Neural progenitor cell (in vitro differentiated cells): ENCODE data around the gene TFCP2L1. TPM values are rescaled to one million over a fixed set of nuclear protein-coding genes. Genes with fewer than 3 reads are reported as not detected.

ENCODE experiments used
- DNase-seq: peaks from one replicate; pipeline ENCODE4 v3.0.0-alpha.2; 2016; ENCODE audit warnings: low spot score
- H2AFZ ChIP-seq: fragments of 200-600 bp; sonication (generic); replicated peaks from 2 replicates; pipeline ENCODE4 v1.6.1; 2016; ENCODE audit warnings: antibody characterized with exemption
- H3F3A ChIP-seq: fragments of 200-600 bp; sonication (generic); 2 replicates; pipeline ENCODE4 v1.6.1; 2016; ENCODE audit warnings: antibody characterized with exemption, low read depth
- H3K27ac ChIP-seq: fragments of 200-600 bp; sonication (generic); 2 replicates; pipeline ENCODE4 v1.5.1; 2016; ENCODE audit warnings: mild to moderate bottlenecking
- H3K27me3 ChIP-seq: fragments of 200-600 bp; sonication (generic); 2 replicates; pipeline ENCODE4 v1.6.1; 2016; ENCODE audit warnings: mild to moderate bottlenecking, moderate library complexity
- H3K36me3 ChIP-seq: fragments of 200-600 bp; sonication (generic); 2 replicates; pipeline ENCODE4 v1.5.1; 2016
- H3K4me1 ChIP-seq: fragments of 200-600 bp; sonication (generic); 2 replicates; pipeline ENCODE4 v1.6.1; 2016; ENCODE audit warnings: mixed run types
- H3K4me2 ChIP-seq: fragments of 200-600 bp; sonication (generic); 2 replicates; pipeline ENCODE4 v1.6.1; 2016
- H3K4me3 ChIP-seq: fragments of 200-600 bp; sonication (generic); 2 replicates; pipeline ENCODE4 v1.5.1; 2016
- H3K79me2 ChIP-seq: fragments of 200-600 bp; sonication (generic); 2 replicates; pipeline ENCODE4 v1.6.1; 2016; ENCODE audit warnings: low read depth
- H3K9ac ChIP-seq: fragments of 200-600 bp; sonication (generic); 2 replicates; pipeline ENCODE4 v1.6.1; 2016
- H3K9me3 ChIP-seq: fragments of 200-600 bp; sonication (generic); 2 replicates; pipeline ENCODE4 v1.5.1; 2016; ENCODE audit warnings: low read depth
- H4K20me1 ChIP-seq: fragments of 200-600 bp; sonication (generic); 2 replicates; pipeline ENCODE4 v1.6.1; 2016; ENCODE audit warnings: low read depth
- H3K27ac Mint-ChIP-seq: 3 replicates; pipeline ENCODE4 v1.8.0; 2021; ENCODE audit warnings: mixed read lengths
- H3K27me3 Mint-ChIP-seq: 2 replicates; pipeline ENCODE4 v1.8.0; 2022; ENCODE audit warnings: low read depth, mild to moderate bottlenecking, inconsistent platforms, moderate library complexity, mixed read lengths; ENCODE audit not compliant: insufficient read depth
- H3K36me3 Mint-ChIP-seq: 3 replicates; pipeline ENCODE4 v1.8.0; 2021; ENCODE audit warnings: mixed read lengths
- H3K4me1 Mint-ChIP-seq: 3 replicates; pipeline ENCODE4 v1.8.0; 2021; ENCODE audit warnings: mixed read lengths
- H3K4me3 Mint-ChIP-seq: 3 replicates; pipeline ENCODE4 v1.8.0; 2021; ENCODE audit warnings: mild to moderate bottlenecking, moderate library complexity, mixed read lengths
- H3K9me3 Mint-ChIP-seq: 3 replicates; pipeline ENCODE4 v1.8.0; 2020; ENCODE audit warnings: mixed read lengths
- EZH2 ChIP-seq: fragments of 200-600 bp; sonication (generic); IDR thresholded peaks from 2 replicates; pipeline ENCODE4 v1.6.1; 2017; ENCODE audit warnings: antibody characterized with exemption, mild to moderate bottlenecking, moderate library complexity
- EZH2phosphoT487 ChIP-seq: fragments of 200-600 bp; sonication (generic); IDR thresholded peaks from 2 replicates; pipeline ENCODE4 v1.6.1; 2017; ENCODE audit warnings: antibody characterized with exemption
- total RNA-seq: library from RNA; depleted of rRNA; stranded (reverse); fragments of >200 nt; gene quantifications from 2 replicates; pipeline ENCODE4 v1.2.3, GENCODE V29; 2015; ENCODE audit warnings: low replicate concordance
- TF ChIP-seq, protein P1 (sequence below): fragments of 200-600 bp; sonication (generic); IDR thresholded peaks from 2 replicates; pipeline ENCODE4 v1.5.1; 2017; ENCODE audit warnings: antibody characterized with exemption, mild to moderate bottlenecking

Gene TFCP2L1
- total RNA-seq, 1 donor from 2014 or later: 0.04 TPM

DNA sequence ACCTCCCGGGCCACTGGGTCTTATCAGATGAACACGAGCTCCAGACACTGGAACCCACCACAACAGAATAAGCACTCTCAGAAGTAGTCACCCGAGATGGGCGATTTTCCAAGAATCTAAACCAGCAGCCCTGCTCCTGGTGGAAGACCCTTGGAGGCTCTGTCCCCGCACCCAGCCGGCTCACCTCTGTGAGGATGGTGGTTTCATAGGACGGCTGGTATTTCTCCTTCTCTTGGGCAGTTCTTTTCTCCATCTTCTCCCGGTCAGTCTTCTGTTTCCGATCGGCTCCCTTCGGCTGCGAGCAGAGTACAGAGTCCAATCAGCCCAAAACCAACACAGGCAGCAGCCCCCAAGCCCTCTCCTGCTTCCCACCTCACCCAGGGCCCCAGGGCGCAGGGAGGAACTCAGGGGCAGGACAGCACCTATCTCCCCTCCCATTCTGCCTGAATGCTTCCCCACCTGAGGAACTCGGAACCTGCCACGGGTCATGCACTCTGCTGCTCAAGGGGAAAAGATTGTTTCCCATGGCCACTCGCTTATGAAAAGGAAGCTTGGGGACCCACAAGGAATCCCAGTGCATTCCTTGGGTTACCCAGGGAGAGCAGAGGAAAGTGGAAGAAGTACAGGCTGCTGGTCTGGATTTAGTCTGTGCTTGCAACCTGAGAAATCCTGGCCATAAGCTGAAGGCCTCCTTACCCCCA is 42.7 kb downstream of the TFCP2L1 start:
- H3K27ac ChIP-seq: no peak overlapping the region
- H3K4me3 ChIP-seq: no peak overlapping the region
- H3F3A ChIP-seq: no peaks in the 10 kb centered on the region
- H3K4me1 Mint-ChIP-seq: peaks cover 10% of the 10 kb centered on the region
- H2AFZ ChIP-seq: no peak overlapping the region
- H3K4me1 ChIP-seq: no peaks in the 10 kb centered on the region
- H3K79me2 ChIP-seq: no peaks in the 10 kb centered on the region
- H3K9me3 Mint-ChIP-seq: no peaks in the 10 kb centered on the region
- no peaks in the 10 kb centered on the region for H3K36me3 ChIP-seq
- no peaks in the 10 kb centered on the region for H4K20me1 ChIP-seq
- no peak overlapping the region for H3K9ac ChIP-seq
- TF ChIP-seq EZH2phosphoT487 (no peak), EZH2 (no peak)
- no peak overlapping the region for H3K4me3 Mint-ChIP-seq
- H3K9me3 ChIP-seq: no peaks in the 10 kb centered on the region
- H3K36me3 Mint-ChIP-seq: no peaks in the 10 kb centered on the region
- H3K27ac Mint-ChIP-seq: peak overlapping the region; percentile 37
- H3K27me3 Mint-ChIP-seq: peaks cover 9% of the 10 kb centered on the region
- no peak overlapping the region for H3K4me2 ChIP-seq
- H3K27me3 ChIP-seq: no peaks in the 10 kb centered on the region
- DNase-seq: no peak

DNA sequence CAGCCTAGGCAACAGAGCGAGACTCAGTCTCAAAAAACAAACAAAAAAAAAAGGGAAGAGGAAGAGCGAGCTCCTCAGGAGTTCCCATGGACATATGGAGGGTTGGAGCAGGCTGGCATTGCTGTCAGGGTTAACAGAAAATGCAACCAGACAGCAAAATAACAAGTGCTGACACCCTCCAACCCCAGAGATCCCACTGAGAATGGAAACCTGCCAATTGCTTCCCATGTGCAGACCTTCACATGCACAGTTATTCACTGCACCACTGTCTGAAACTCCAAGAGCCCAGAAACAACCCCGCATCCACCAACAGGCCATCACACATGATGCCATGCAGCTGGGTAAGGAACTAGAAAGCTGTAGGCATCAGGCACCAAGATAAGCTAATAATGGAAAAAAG is 43.5 kb downstream of the TFCP2L1 start:
- no peaks in the 10 kb centered on the region for H3K9me3 Mint-ChIP-seq
- no peak overlapping the region for H3K9ac ChIP-seq
- no peak overlapping the region for H2AFZ ChIP-seq
- H3K4me1 Mint-ChIP-seq: peaks cover 10% of the 10 kb centered on the region
- no peak overlapping the region for H3K27ac Mint-ChIP-seq
- H3K36me3 ChIP-seq: no peaks in the 10 kb centered on the region
- DNase-seq: no peak
- no peak overlapping the region for H3K4me3 Mint-ChIP-seq
- H3K27me3 ChIP-seq: no peaks in the 10 kb centered on the region
- TF ChIP-seq EZH2phosphoT487: no peak
- TF ChIP-seq EZH2: no peak
- TF ChIP-seq, protein P1, sequence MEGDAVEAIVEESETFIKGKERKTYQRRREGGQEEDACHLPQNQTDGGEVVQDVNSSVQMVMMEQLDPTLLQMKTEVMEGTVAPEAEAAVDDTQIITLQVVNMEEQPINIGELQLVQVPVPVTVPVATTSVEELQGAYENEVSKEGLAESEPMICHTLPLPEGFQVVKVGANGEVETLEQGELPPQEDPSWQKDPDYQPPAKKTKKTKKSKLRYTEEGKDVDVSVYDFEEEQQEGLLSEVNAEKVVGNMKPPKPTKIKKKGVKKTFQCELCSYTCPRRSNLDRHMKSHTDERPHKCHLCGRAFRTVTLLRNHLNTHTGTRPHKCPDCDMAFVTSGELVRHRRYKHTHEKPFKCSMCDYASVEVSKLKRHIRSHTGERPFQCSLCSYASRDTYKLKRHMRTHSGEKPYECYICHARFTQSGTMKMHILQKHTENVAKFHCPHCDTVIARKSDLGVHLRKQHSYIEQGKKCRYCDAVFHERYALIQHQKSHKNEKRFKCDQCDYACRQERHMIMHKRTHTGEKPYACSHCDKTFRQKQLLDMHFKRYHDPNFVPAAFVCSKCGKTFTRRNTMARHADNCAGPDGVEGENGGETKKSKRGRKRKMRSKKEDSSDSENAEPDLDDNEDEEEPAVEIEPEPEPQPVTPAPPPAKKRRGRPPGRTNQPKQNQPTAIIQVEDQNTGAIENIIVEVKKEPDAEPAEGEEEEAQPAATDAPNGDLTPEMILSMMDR: no peak
- no peaks in the 10 kb centered on the region for H3F3A ChIP-seq
- H3K79me2 ChIP-seq: no peaks in the 10 kb centered on the region
- peaks cover 9% of the 10 kb centered on the region for H3K27me3 Mint-ChIP-seq
- no peaks in the 10 kb centered on the region for H3K4me1 ChIP-seq
- H3K9me3 ChIP-seq: no peaks in the 10 kb centered on the region
- no peak overlapping the region for H3K27ac ChIP-seq
- no peaks in the 10 kb centered on the region for H4K20me1 ChIP-seq
- no peak overlapping the region for H3K4me3 ChIP-seq
- H3K4me2 ChIP-seq: no peak overlapping the region
- no peaks in the 10 kb centered on the region for H3K36me3 Mint-ChIP-seq

DNA sequence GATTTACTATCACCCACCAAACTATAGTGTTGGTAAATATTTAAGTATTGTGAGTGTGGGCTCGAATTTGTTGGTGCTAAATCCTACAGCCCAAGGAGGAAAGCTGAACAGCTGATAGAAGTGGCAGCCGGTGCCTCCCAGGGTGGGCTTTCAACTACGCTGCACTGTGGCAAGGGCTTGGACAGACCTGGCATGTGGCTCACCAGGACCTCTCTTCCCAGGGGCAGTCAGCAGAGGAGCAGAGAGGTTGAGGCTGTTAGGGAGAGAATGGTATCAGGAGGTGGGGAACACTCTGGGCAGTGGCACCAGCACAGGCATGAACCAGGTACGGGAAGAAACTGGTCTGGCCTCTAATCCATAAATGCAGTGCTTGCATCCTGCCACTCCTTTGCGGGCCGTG is 44.6 kb downstream of the TFCP2L1 start:
- H3K27ac Mint-ChIP-seq: peak overlapping the region; percentile 30
- Histone ChIP-seq H3K36me3 (no peaks in the 10 kb centered on the region), H3K27me3 (no peaks in the 10 kb centered on the region), H3F3A (no peaks in the 10 kb centered on the region), H3K79me2 (no peaks in the 10 kb centered on the region), H3K4me2 (no peak overlapping the region), H4K20me1 (no peaks in the 10 kb centered on the region), H3K9ac (no peak overlapping the region), H3K4me1 (no peaks in the 10 kb centered on the region), H3K9me3 (no peaks in the 10 kb centered on the region), H2AFZ (no peak overlapping the region), H3K27ac (no peak overlapping the region), H3K4me3 (no peak overlapping the region)
- TF ChIP-seq, protein P1: no peak
- TF ChIP-seq EZH2 (no peak), EZH2phosphoT487 (no peak)
- H3K36me3 Mint-ChIP-seq: no peaks in the 10 kb centered on the region
- H3K4me1 Mint-ChIP-seq: peaks cover 17% of the 10 kb centered on the region
- peak overlapping the region; percentile 12 for H3K4me3 Mint-ChIP-seq
- no peak for DNase-seq
- H3K9me3 Mint-ChIP-seq: no peaks in the 10 kb centered on the region
- peaks cover 9% of the 10 kb centered on the region for H3K27me3 Mint-ChIP-seq

DNA sequence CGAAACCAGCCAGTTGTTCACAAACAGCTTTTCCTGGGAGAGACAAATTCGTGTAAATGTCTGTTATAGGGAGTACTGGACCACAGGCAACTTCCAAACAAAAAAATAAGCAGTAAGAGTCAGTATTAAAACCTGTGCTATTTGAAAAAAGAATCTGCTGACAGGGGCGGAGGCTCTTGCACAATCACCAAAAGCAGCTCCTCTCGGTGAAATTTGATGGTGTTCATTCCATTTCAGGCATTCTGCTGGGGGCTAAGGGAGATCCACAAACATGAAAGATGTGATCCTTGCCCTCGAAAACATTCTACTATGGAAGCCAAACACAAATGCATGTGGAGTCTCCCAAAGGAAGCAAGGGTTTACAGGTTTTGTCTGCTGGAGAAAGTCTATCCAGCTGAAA is 45.0 kb downstream of the TFCP2L1 start:
- Histone ChIP-seq H3K4me3 (no peak overlapping the region), H3F3A (no peaks in the 10 kb centered on the region), H3K79me2 (no peaks in the 10 kb centered on the region), H4K20me1 (no peaks in the 10 kb centered on the region), H3K36me3 (no peaks in the 10 kb centered on the region), H2AFZ (no peak overlapping the region), H3K27ac (no peak overlapping the region), H3K4me1 (no peaks in the 10 kb centered on the region), H3K4me2 (no peak overlapping the region), H3K9ac (no peak overlapping the region), H3K27me3 (no peaks in the 10 kb centered on the region), H3K9me3 (no peaks in the 10 kb centered on the region)
- Mint-ChIP-seq H3K9me3 (no peaks in the 10 kb centered on the region), H3K4me1 (peaks cover 19% of the 10 kb centered on the region), H3K27ac (no peak overlapping the region), H3K4me3 (no peak overlapping the region), H3K36me3 (no peaks in the 10 kb centered on the region), H3K27me3 (peaks cover 9% of the 10 kb centered on the region)
- no peak for DNase-seq
- TF ChIP-seq, protein P1: no peak
- no peak for TF ChIP-seq EZH2
- TF ChIP-seq EZH2phosphoT487: no peak
